ENCODE results near the gene EPOP. TPM values are rescaled to one million over a fixed set of nuclear protein-coding genes. Genes with fewer than 3 reads are reported as not detected.

The EPOP gene
- total and polyA plus RNA-seq, 2 of the 8 experiments (the other 6 are each of a cell fraction or from before 2014, with no cell fraction given): 1.5 to 3.3 TPM

DNA sequence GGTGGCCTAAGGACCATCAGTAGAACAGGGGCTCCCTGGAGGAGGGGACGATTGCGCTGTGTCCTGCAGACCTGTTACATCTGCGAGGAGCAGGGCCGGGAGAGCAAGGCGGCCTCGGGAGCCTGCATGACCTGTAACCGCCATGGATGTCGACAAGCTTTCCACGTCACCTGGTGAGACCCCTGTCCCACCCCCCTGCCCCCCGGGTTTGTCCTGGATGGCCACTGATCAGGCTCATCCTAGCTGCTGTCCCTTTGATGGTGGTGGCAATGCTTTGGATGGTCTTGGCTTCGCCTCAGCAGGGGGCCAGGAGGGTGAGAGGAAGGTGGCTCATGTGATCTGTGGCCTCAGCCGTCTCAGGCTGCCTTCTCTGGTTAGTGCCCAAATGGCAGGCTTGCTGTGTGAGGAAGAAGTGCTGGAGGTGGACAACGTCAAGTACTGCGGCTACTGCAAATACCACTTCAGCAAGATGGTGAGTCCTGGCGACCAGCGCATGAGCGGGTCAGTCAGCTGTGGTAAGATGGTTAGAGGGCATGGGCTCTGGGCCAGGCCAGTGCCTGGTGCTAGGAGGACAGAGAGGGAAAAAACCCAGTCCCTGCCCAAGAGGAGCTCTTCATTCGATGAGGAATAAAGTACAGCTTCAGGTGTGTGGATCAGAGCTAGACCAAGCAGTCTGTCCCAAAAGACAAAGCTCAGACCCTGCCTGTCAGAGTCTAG, 34.5 kb upstream of the EPOP start:
- peak overlapping the region; percentile 56; the same call in 1 of the 2 replicates for H2BK12ac ChIP-seq (ENCODE audit: low read depth, low read length)
- H2AK5ac ChIP-seq (ENCODE audit: low read depth, low read length): no peak overlapping the region; the same call in 1 of the 2 replicates
- H2BK15ac ChIP-seq (ENCODE audit: low read length): no peak overlapping the region
- H2BK120ac ChIP-seq (replicated peaks; ENCODE audit: low read depth, low read length): no peak overlapping the region
- H4K91ac ChIP-seq (replicated peaks; ENCODE audit: insufficient read length, low read length): no peak overlapping the region
- TF ChIP-seq TCF12 (IDR thresholded peaks at IDR 0.05; ENCODE audit: low read depth, low read length) (no peak), SRF (IDR thresholded peaks at IDR 0.05; ENCODE audit: low read depth, low read length) (no peak)
- no peak overlapping the region for H3K9ac ChIP-seq (replicated peaks in 1 of 4; ENCODE audit: extremely low read depth in 1 of 4, low read depth in 3 of 4, low read length in 3 of 4)
- no peak overlapping the region for H3K4me3 ChIP-seq (ENCODE audit: extremely low read depth in 1 of 4, insufficient read depth in 2 of 4, low read depth in 3 of 4, low read length in 4 of 4)
- no peak overlapping the region for H2AFZ ChIP-seq (ENCODE audit: low read length)
- H3K9me3 ChIP-seq (ENCODE audit: insufficient read depth in 2 of 2, low read depth in 1 of 2, low read length in 1 of 2): no peaks in the 10 kb centered on the region
- no peaks in the 10 kb centered on the region for H3K36me3 ChIP-seq (ENCODE audit: control insufficient read depth in 2 of 4, insufficient read depth in 4 of 4, low read length in 3 of 4)
- H3K56ac ChIP-seq (replicated peaks; ENCODE audit: insufficient read length, low read depth, low read length): no peak overlapping the region
- peaks cover 18% of the 10 kb centered on the region for H3K23me2 ChIP-seq (ENCODE audit: low read depth, low read length)
- 91% methylated on average over 18 of the region's 18 CpGs; no CpG with 5 or more reads in 1 of the 2 experiments for WGBS, 2 experiments (ENCODE audit: extremely low coverage in 1 of 2, insufficient coverage in 1 of 2, insufficient read length in 1 of 2, insufficient replicate concordance in 2 of 2, low coverage in 1 of 2, low lambda C conversion rate in 2 of 2, missing lambda C conversion rate in 1 of 2)
- no peaks in the 10 kb centered on the region for H3K79me1 ChIP-seq (ENCODE audit: low read depth, low read length)
- H3K4me1 ChIP-seq (replicated peaks in 1 of 4; ENCODE audit: control insufficient read depth in 3 of 4, insufficient read depth in 4 of 4, low read length in 3 of 4): peaks cover 7 to 35% (median 25%) of the 10 kb centered on the region in 4 experiments
- peaks cover 4 to 8% of the 10 kb centered on the region in 2 experiments for H4K20me1 ChIP-seq (replicated peaks in 1 of 2; ENCODE audit: control insufficient read depth in 1 of 2, insufficient read depth in 2 of 2, low read length in 2 of 2)
- FAIRE-seq (no peak), DNase-seq (ENCODE audit: low read depth in 1 of 2, low spot score in 2 of 2) (no peak)
- H3K18ac ChIP-seq (ENCODE audit: extremely low read depth, low read length): no peak overlapping the region
- H4K5ac ChIP-seq (ENCODE audit: insufficient read length, low read depth, low read length): no peak overlapping the region
- H3K4me2 ChIP-seq (ENCODE audit: insufficient read depth in 1 of 2, low read depth in 2 of 2, low read length in 2 of 2): no peak overlapping the region
- H2BK5ac ChIP-seq (ENCODE audit: low read depth, low read length): no peak overlapping the region
- peaks cover 4 to 45% (median 28%) of the 10 kb centered on the region in 4 experiments for H3K27me3 ChIP-seq (replicated peaks in 1 of 4; ENCODE audit: control insufficient read depth in 3 of 4, extremely low read depth in 1 of 4, insufficient read depth in 3 of 4, low read length in 3 of 4)
- no peak overlapping the region for H3K27ac ChIP-seq (ENCODE audit: low read depth, low read length)
- no peak overlapping the region for H3K23ac ChIP-seq (ENCODE audit: insufficient read length)
- H2BK20ac ChIP-seq (ENCODE audit: low read length): no peak overlapping the region
- CTCF ChIA-PET (ENCODE audit: partially characterized antibody): interaction anchor here (0.6 to 3.4 kb wide), 16 partner anchors 9 to 102 kb away, joined by 3 to 21 read pairs (median 6); no protein-coding TSS in a partner anchor
- H4K8ac ChIP-seq (ENCODE audit: extremely low read depth, insufficient read depth, low read length): no peak overlapping the region
- POLR2A ChIA-PET (ENCODE audit: partially characterized antibody): interaction anchor here (0.6 to 2.7 kb wide), 10 partner anchors 7 to 104 kb away, joined by 3 to 24 read pairs (median 4); no protein-coding TSS in a partner anchor
- H3K14ac ChIP-seq (ENCODE audit: insufficient read length): no peak overlapping the region
- H3K4ac ChIP-seq (replicated peaks; ENCODE audit: insufficient read length, low read depth, low read length): no peak overlapping the region
- no peaks in the 10 kb centered on the region for H3K79me2 ChIP-seq (ENCODE audit: control insufficient read depth in 1 of 2, insufficient read depth in 2 of 2, low read length in 2 of 2)
